SJCRH30 (cell line): Measurements from ENCODE around the gene SAXO1. TPM values are rescaled to one million over a fixed set of nuclear protein-coding genes. Genes with fewer than 3 reads are reported as not detected.
"Not testable (repeated sequence)": the region's sequence is repeated elsewhere in the genome, so short reads cannot be mapped to it uniquely, and the experiment has no call there.

Source experiments
- DNase-seq, 2 experiments: peaks; one replicate each; pipeline ENCODE4 v3.0.0-alpha.2; 2015 to 2020
- H3K27ac ChIP-seq: fragments of 250-450 bp; sonication (Bioruptor Pico); 2 replicates; pipeline ENCODE4 v1.5.1; 2020; ENCODE audit warnings: mild to moderate bottlenecking, moderate library complexity
- H3K27me3 ChIP-seq: fragments of 250-450 bp; sonication (Bioruptor Pico); 2 replicates; pipeline ENCODE4 v1.5.1; 2020; ENCODE audit warnings: mild to moderate bottlenecking, moderate library complexity
- H3K36me3 ChIP-seq: fragments of 250-450 bp; sonication (Bioruptor Pico); 2 replicates; pipeline ENCODE4 v1.5.1; 2020; ENCODE audit warnings: mild to moderate bottlenecking, moderate library complexity
- H3K4me1 ChIP-seq: fragments of 250-450 bp; sonication (Bioruptor Pico); 2 replicates; pipeline ENCODE4 v1.5.1; 2020; ENCODE audit warnings: mild to moderate bottlenecking, moderate library complexity
- H3K4me3 ChIP-seq: fragments of 250-450 bp; sonication (Bioruptor Pico); 2 replicates; pipeline ENCODE4 v1.5.1; 2020; ENCODE audit warnings: mild to moderate bottlenecking, moderate library complexity
- H3K9me3 ChIP-seq: fragments of 250-450 bp; sonication (Bioruptor Pico); replicated peaks from 2 replicates; pipeline ENCODE4 v1.5.1; 2020; ENCODE audit warnings: mild to moderate bottlenecking, moderate library complexity
- total RNA-seq: library from RNA; depleted of rRNA; stranded (reverse); fragments of >200 nt; shearing (Covaris generic); gene quantifications from 2 replicates; pipeline ENCODE4 v1.2.3, GENCODE V29; 2014

Gene SAXO1
- total RNA-seq, 1 experiment from 2014 or later = not detected

- Histone ChIP-seq H3K9me3 (no peaks in the 10 kb centered on the region), H3K27ac (no peak overlapping the region), H3K4me3 (no peak overlapping the region), H3K4me1 (no peaks in the 10 kb centered on the region), H3K27me3 (no peaks in the 10 kb centered on the region), H3K36me3 (no peaks in the 10 kb centered on the region)
- peak; percentile 54 to 80 for DNase-seq
These were observed 63.9 kb downstream of the SAXO1 start for GRCh38 chr9:18969128-18969527.

GRCh38 chr9:18955626-18956025 lies 77.4 kb downstream of the SAXO1 start:
- H3K27ac ChIP-seq = no peak overlapping the region
- H3K4me3 ChIP-seq = no peak overlapping the region
- H3K27me3 ChIP-seq = no peaks in the 10 kb centered on the region
- H3K4me1 ChIP-seq = no peaks in the 10 kb centered on the region
- H3K9me3 ChIP-seq = no peaks in the 10 kb centered on the region
- DNase-seq = no peak
- no peaks in the 10 kb centered on the region for H3K36me3 ChIP-seq

GRCh38 chr9:18951936-18952335 lies 81.1 kb downstream of the SAXO1 start:
- Histone ChIP-seq H3K27me3 (no peaks in the 10 kb centered on the region), H3K4me3 (no peak overlapping the region)
- DNase-seq = no peak

GRCh38 chr9:18947892-18948339 lies 85.1 kb downstream of the SAXO1 start:
- no peaks in the 10 kb centered on the region for H3K36me3 ChIP-seq
- no peaks in the 10 kb centered on the region for H3K4me1 ChIP-seq
- H3K9me3 ChIP-seq = no peaks in the 10 kb centered on the region
- DNase-seq = no peak
- no peaks in the 10 kb centered on the region for H3K27me3 ChIP-seq
- no peak overlapping the region for H3K4me3 ChIP-seq
- H3K27ac ChIP-seq = no peak overlapping the region

More at GRCh38 chr9:18951936-18952335, 81.1 kb downstream of the SAXO1 start:
- H3K27ac ChIP-seq = no peak overlapping the region
- no peaks in the 10 kb centered on the region for H3K4me1 ChIP-seq
- no peaks in the 10 kb centered on the region for H3K36me3 ChIP-seq
- no peaks in the 10 kb centered on the region for H3K9me3 ChIP-seq

GRCh38 chr9:18942801-18943200 lies 90.2 kb downstream of the SAXO1 start:
- no peak overlapping the region for H3K27ac ChIP-seq
- no peak for DNase-seq
- no peak overlapping the region for H3K4me3 ChIP-seq
- H3K9me3 ChIP-seq = no peaks in the 10 kb centered on the region
- no peaks in the 10 kb centered on the region for H3K4me1 ChIP-seq
- H3K27me3 ChIP-seq = no peaks in the 10 kb centered on the region
- no peaks in the 10 kb centered on the region for H3K36me3 ChIP-seq

- Histone ChIP-seq H3K36me3 (no peaks in the 10 kb centered on the region), H3K27me3 (no peaks in the 10 kb centered on the region), H3K4me3 (no peak overlapping the region), H3K9me3 (no peaks in the 10 kb centered on the region), H3K27ac (no peak overlapping the region), H3K4me1 (no peaks in the 10 kb centered on the region)
- DNase-seq = no peak
These were observed 91.8 kb downstream of the SAXO1 start for GRCh38 chr9:18941060-18941740.

GRCh38 chr9:18939943-18940342 lies 93.1 kb downstream of the SAXO1 start:
- H3K36me3 ChIP-seq = no peaks in the 10 kb centered on the region
- no peaks in the 10 kb centered on the region for H3K4me1 ChIP-seq
- no peak overlapping the region for H3K4me3 ChIP-seq
- no peak for DNase-seq
- no peaks in the 10 kb centered on the region for H3K27me3 ChIP-seq
- H3K9me3 ChIP-seq = no peaks in the 10 kb centered on the region
- no peak overlapping the region for H3K27ac ChIP-seq

GRCh38 chr9:18936094-18936871 lies 96.7 kb downstream of the SAXO1 start:
- no peaks in the 10 kb centered on the region for H3K9me3 ChIP-seq
- H3K4me1 ChIP-seq = no peaks in the 10 kb centered on the region
- no peak for DNase-seq
- H3K36me3 ChIP-seq = no peaks in the 10 kb centered on the region
- no peak overlapping the region for H3K4me3 ChIP-seq
- H3K27me3 ChIP-seq = no peaks in the 10 kb centered on the region
- H3K27ac ChIP-seq = no peak overlapping the region

- Histone ChIP-seq H3K4me1 (no peaks in the 10 kb centered on the region), H3K27ac (no peak overlapping the region), H3K4me3 (no peak overlapping the region), H3K36me3 (no peaks in the 10 kb centered on the region), H3K9me3 (no peaks in the 10 kb centered on the region), H3K27me3 (no peaks in the 10 kb centered on the region)
- DNase-seq = no peak
These were observed 97.5 kb downstream of the SAXO1 start for GRCh38 chr9:18935541-18935940.

- not testable (repeated sequence) for H3K27ac ChIP-seq, H3K27me3 ChIP-seq, H3K36me3 ChIP-seq, DNase-seq, H3K4me3 ChIP-seq, H3K9me3 ChIP-seq, H3K4me1 ChIP-seq
These were observed 102.4 kb downstream of the SAXO1 start for GRCh38 chr9:18930611-18931010.

- H3K27ac ChIP-seq = no peak overlapping the region
- H3K4me3 ChIP-seq = no peak overlapping the region
- H3K36me3 ChIP-seq = no peaks in the 10 kb centered on the region
- no peak for DNase-seq
- no peaks in the 10 kb centered on the region for H3K27me3 ChIP-seq
- no peaks in the 10 kb centered on the region for H3K4me1 ChIP-seq
- no peaks in the 10 kb centered on the region for H3K9me3 ChIP-seq
These were observed 104.3 kb downstream of the SAXO1 start for GRCh38 chr9:18928711-18929110.

- Histone ChIP-seq H3K4me3 (no peak overlapping the region), H3K27me3 (no peaks in the 10 kb centered on the region), H3K4me1 (no peaks in the 10 kb centered on the region), H3K27ac (no peak overlapping the region), H3K36me3 (no peaks in the 10 kb centered on the region), H3K9me3 (no peaks in the 10 kb centered on the region)
- no peak for DNase-seq
These were observed 106.5 kb downstream of the SAXO1 start for GRCh38 chr9:18926513-18926912.

- Histone ChIP-seq H3K4me3 (no peak overlapping the region), H3K4me1 (no peaks in the 10 kb centered on the region), H3K27ac (no peak overlapping the region), H3K9me3 (no peaks in the 10 kb centered on the region), H3K27me3 (no peaks in the 10 kb centered on the region), H3K36me3 (no peaks in the 10 kb centered on the region)
- DNase-seq = no peak
These were observed 107.1 kb downstream of the SAXO1 start for GRCh38 chr9:18925880-18926279.

GRCh38 chr9:18923671-18924430 lies 109.2 kb downstream of the SAXO1 start:
- H3K27ac ChIP-seq = no peak overlapping the region
- DNase-seq = no peak
- no peaks in the 10 kb centered on the region for H3K27me3 ChIP-seq
- H3K4me3 ChIP-seq = no peak overlapping the region
- H3K4me1 ChIP-seq = no peaks in the 10 kb centered on the region
- no peaks in the 10 kb centered on the region for H3K36me3 ChIP-seq
- H3K9me3 ChIP-seq = no peaks in the 10 kb centered on the region

- no peaks in the 10 kb centered on the region for H3K9me3 ChIP-seq
- no peak overlapping the region for H3K4me3 ChIP-seq
- H3K4me1 ChIP-seq = no peaks in the 10 kb centered on the region
- H3K27me3 ChIP-seq = no peaks in the 10 kb centered on the region
- peak in 1 of 2 experiments; percentile 4 for DNase-seq
- no peaks in the 10 kb centered on the region for H3K36me3 ChIP-seq
- H3K27ac ChIP-seq = no peak overlapping the region
These were observed 109.8 kb downstream of the SAXO1 start for GRCh38 chr9:18923167-18923566.
